Measurements from ENCODE around the gene ANKRD45.
"Not testable (repeated sequence)": the region's sequence is repeated elsewhere in the genome, so short reads cannot be mapped to it uniquely, and the experiment has no call there.

- TF ChIP-seq CTCF (IDR thresholded peaks at IDR 0.05; ENCODE audit: insufficient read depth, low read length); POLR2AphosphoS5 (IDR thresholded peaks at IDR 0.05; ENCODE audit: low read depth); GABPA (IDR thresholded peaks at IDR 0.05; ENCODE audit: low read depth): not testable (repeated sequence)
These were observed 31.6 kb upstream of the ANKRD45 start for GRCh38 chr1:173701299-173701698.

Measured in HL-60 (cell line).